Upper lobe of right lung (tissue), 1 donor: ENCODE measurements around the gene FAM222B. TPM values are rescaled to one million over a fixed set of nuclear protein-coding genes. Genes with fewer than 3 reads are reported as not detected.

ENCODE experiments used
- ATAC-seq: fragments of 200-7000 bp; cut with Tn5 transposase; one replicate; pipeline ENCODE4 v1.9.1; 2020; ENCODE audit warnings: mild to moderate bottlenecking, moderate library complexity
- DNase-seq: peaks from one replicate; pipeline ENCODE4 v3.0.0-alpha.2; 2020
- H3K27ac ChIP-seq: fragments of 200-600 bp; one replicate; pipeline ENCODE4 v1.8.0; 2022
- H3K27me3 ChIP-seq: fragments of 200-600 bp; one replicate; pipeline ENCODE4 v1.8.0; 2022; ENCODE audit warnings: mild to moderate bottlenecking
- H3K36me3 ChIP-seq: fragments of 200-600 bp; one replicate; pipeline ENCODE4 v1.8.0; 2022
- H3K4me1 ChIP-seq: fragments of 200-600 bp; one replicate; pipeline ENCODE4 v1.8.0; 2022
- H3K4me3 ChIP-seq: fragments of 200-600 bp; one replicate; pipeline ENCODE4 v1.8.0; 2022; ENCODE audit warnings: mild to moderate bottlenecking
- H3K9me3 ChIP-seq: fragments of 200-600 bp; one replicate; pipeline ENCODE4 v1.8.0; 2022
- intact Hi-C: fragments of 100-400 bp; cut with DNase I; formaldehyde crosslinking; loops from one replicate; pipeline ENCODE4 v1.11.0; 2022
- total RNA-seq: library from RNA; stranded (reverse); fragmentation: NEBNext Ultra II Directional; extraction: Animal tissue kit (Norgen Biotek cat#: 25700); gene quantifications from one replicate; pipeline ENCODE4 v1.2.1, GENCODE V29; 2021
- TF ChIP-seq, protein P1 (sequence below): fragments of 200-600 bp; IDR thresholded peaks from one replicate; pipeline ENCODE4 v1.8.0; 2022; ENCODE audit warnings: antibody characterized with exemption
- donor health status: DM: no; HTN: yes; CAD: no; lungs with severe emphysema.

The FAM222B gene
- total RNA-seq, 1 donor from 2014 or later: 22.2 TPM

DNA sequence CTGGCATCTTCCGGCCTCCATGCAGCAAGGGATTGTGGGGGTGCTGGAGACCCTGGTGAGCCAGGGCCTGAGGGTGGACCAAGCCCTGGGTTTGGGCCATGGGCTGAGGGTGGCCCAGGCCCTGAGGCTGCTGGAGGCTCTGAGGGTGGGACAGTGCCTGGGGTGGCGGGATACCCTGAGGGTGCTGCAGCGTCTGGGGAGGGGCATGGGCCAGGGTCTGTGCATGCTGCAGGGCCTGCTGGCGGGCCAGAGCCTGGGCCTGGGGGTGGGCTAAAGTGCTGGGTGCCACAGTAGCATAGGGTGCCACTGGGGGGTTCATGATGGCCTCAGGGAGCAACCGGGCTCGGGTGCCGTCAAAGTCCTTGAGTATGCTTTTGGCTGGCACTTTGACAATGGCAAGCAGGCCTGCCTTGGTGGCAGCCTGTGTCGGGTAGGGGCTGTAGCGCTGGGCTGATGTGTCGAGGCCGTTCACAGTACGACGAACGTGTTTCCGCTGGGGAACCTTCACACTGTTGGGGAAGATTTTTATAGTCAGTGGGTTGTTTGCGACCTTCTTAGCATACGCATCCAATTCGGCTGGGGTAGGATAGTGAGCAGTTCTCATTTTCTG lies 83.2 kb downstream of the FAM222B start:
- no peak for DNase-seq
- intact Hi-C loops: no loop called here
- TF ChIP-seq, protein P1, sequence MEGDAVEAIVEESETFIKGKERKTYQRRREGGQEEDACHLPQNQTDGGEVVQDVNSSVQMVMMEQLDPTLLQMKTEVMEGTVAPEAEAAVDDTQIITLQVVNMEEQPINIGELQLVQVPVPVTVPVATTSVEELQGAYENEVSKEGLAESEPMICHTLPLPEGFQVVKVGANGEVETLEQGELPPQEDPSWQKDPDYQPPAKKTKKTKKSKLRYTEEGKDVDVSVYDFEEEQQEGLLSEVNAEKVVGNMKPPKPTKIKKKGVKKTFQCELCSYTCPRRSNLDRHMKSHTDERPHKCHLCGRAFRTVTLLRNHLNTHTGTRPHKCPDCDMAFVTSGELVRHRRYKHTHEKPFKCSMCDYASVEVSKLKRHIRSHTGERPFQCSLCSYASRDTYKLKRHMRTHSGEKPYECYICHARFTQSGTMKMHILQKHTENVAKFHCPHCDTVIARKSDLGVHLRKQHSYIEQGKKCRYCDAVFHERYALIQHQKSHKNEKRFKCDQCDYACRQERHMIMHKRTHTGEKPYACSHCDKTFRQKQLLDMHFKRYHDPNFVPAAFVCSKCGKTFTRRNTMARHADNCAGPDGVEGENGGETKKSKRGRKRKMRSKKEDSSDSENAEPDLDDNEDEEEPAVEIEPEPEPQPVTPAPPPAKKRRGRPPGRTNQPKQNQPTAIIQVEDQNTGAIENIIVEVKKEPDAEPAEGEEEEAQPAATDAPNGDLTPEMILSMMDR: no peak
- Histone ChIP-seq H3K4me3 (no peak overlapping the region), H3K9me3 (no peaks in the 10 kb centered on the region), H3K36me3 (peaks cover 27% of the 10 kb centered on the region), H3K27me3 (no peaks in the 10 kb centered on the region), H3K4me1 (peaks cover 21% of the 10 kb centered on the region), H3K27ac (no peak overlapping the region)
- no peak for ATAC-seq

DNA sequence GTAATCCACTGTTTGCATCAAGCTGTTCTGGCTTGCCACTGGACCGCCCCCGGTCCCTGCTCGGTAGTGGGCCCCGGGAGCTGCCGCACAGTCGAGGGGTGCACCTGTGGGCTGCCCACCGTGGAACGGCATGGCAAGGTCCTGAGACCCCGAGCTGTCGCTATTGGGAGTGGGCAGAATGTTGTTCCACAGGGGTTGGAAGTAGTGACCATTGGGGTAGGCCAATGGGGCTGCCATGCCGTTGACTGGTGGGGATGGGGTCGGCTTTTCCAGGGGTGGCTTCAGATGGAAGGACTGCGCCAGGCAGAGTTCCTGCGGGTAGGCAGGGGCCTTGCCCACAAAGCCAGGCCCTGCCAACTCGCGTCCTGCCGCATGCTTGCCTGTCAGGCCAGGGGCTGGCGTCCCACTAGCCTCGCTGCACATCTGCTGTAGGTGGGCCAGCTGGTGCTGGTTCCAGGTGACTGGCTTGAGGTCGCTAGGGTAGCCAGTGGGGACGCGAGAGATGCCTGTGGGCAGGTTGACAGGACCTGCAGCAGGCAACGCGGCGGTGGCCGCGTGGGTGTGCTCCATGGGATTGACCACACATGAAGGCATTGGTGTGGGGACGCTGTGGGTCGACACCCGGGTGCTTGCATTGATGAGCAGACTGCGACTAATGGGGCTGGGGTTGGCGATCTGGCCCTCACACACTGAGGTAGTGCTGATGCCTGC lies 84.0 kb downstream of the FAM222B start:
- ATAC-seq: no peak

DNA sequence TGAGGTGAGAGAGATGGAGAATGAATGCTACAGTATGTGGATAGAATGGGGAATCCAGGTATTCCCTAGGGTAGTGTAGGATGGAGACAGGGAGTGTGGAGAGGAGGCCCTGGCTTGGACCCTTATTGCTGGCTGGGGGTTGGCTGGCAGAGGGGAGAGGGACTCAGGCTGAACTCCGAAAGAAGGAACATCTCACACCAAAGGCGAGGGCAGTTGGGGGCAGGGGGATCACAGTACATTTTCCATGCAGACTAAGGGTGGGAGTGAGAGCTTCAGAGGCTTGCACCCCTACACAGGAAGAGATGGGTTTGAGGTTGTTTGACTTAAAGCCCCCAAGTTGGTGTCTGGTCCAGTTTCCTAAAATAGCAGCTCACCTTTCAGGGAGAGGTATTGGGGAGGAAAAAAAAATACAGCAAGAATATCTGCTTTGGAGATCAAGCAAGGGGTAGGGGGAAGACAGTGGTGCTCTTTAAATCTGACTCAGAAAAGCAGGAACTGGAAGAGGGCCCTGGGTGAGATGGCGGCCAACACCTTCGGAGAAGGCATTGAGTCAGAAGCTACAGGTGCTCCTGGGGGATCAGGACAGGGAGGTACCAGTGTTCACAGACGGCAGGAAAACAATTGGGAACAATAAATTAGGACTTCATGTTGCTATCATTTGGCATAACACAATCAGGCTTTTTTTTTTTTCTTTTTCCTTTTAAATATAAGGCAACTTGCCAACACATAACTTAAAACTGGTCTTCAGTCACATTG lies 86.4 kb downstream of the FAM222B start:
- TF ChIP-seq, protein P1: no peak
- H3K27me3 ChIP-seq: no peaks in the 10 kb centered on the region
- DNase-seq: peak; percentile 28
- H3K4me1 ChIP-seq: peaks cover 12% of the 10 kb centered on the region
- H3K4me3 ChIP-seq: no peak overlapping the region
- ATAC-seq: no peak
- intact Hi-C loops: no loop called here
- H3K9me3 ChIP-seq: no peaks in the 10 kb centered on the region
- H3K27ac ChIP-seq: no peak overlapping the region
- H3K36me3 ChIP-seq: peaks cover 27% of the 10 kb centered on the region

More for the DNA sequence above, 84.0 kb downstream of the FAM222B start:
- H3K27ac ChIP-seq: no peak overlapping the region
- H3K27me3 ChIP-seq: no peaks in the 10 kb centered on the region
- peaks cover 27% of the 10 kb centered on the region for H3K36me3 ChIP-seq
- TF ChIP-seq, protein P1: no peak
- intact Hi-C loops: no loop called here
- peaks cover 19% of the 10 kb centered on the region for H3K4me1 ChIP-seq
- peak; percentile 64 for DNase-seq
- no peaks in the 10 kb centered on the region for H3K9me3 ChIP-seq
- no peak overlapping the region for H3K4me3 ChIP-seq

DNA sequence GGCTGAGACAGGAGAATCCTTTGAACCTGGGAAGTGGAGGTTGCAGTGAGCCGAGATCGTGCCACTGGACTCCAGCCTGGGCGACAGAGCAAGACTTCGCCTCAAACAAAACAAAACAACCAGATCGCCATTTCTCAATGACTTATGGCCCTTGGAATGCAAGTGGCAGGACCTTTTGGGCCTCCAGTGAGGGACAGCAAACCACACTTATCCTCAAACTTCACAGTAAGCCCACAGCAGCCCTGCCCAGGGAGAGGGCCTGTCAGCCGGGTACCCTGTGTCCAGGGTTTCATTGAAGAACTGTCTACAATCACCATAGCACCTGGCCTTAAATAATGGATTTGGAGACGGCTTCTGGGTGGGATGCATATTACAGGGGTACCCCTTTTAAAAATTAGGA lies 87.1 kb downstream of the FAM222B start:
- Histone ChIP-seq H3K9me3 (no peaks in the 10 kb centered on the region), H3K27me3 (no peaks in the 10 kb centered on the region), H3K27ac (no peak overlapping the region), H3K4me3 (no peak overlapping the region), H3K36me3 (peaks cover 27% of the 10 kb centered on the region), H3K4me1 (peaks cover 5% of the 10 kb centered on the region)
- intact Hi-C loops: no loop called here
- TF ChIP-seq, protein P1: no peak
- DNase-seq (peak; percentile 34), ATAC-seq (no peak)

DNA sequence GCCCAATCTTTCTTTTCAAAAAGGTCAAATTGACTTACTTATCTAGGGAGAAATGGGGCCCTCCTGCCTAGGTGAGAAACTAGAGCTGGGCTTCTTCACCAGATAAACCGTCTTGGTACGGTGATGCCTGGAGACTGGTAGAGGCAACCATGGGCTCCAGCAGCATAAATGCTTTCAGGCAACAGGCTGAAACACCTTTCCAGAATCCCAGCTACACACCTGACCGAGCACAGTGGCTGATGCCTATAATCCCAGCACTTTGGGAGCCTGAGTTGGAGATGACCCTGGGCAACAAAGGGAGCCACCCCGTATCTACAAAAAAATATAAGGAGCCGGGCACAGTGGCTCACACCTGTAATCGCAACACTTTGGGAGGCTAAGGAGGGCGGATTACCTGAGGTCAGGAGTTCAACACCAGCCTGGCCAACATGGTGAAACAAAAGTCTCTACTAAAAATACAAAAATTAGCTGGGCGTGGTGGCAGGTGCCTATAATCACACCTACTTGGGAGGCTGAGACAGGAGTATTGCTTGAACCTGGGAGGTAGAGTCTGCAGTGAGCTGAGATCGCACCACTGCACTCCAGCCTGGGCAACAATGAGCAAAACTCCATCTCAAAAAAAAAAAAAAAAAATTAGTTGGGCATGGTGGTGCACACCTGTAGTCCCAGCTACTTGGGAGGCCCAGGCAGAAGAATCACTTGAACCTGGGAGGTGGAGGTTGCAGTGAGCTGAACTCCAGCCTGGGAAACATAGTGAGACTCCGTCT lies 90.8 kb downstream of the FAM222B start:
- DNase-seq: no peak
- H3K4me1 ChIP-seq: peaks cover 38% of the 10 kb centered on the region
- H3K9me3 ChIP-seq: no peaks in the 10 kb centered on the region
- TF ChIP-seq, protein P1: no peak
- no peak overlapping the region for H3K4me3 ChIP-seq
- H3K27ac ChIP-seq: no peak overlapping the region
- no peaks in the 10 kb centered on the region for H3K27me3 ChIP-seq
- peaks cover 25% of the 10 kb centered on the region for H3K36me3 ChIP-seq
- intact Hi-C loops: no loop called here
- no peak for ATAC-seq
